AG10803 (cell line): ENCODE results near the gene SLC38A6.

Experiments
- DNase-seq: peaks from one replicate; pipeline ENCODE4 v3.0.0; 2010; ENCODE audit warnings: low read depth
- H3K4me3 ChIP-seq: 2 replicates; pipeline ENCODE4 v1.5.1; 2011; ENCODE audit warnings: mild to moderate bottlenecking, low read length, control low read depth
- CTCF ChIP-seq: conservative IDR thresholded peaks from 2 replicates; pipeline ENCODE4 v1.5.1; 2011; ENCODE audit warnings: mild to moderate bottlenecking, low read length, control low read depth, inconsistent platforms

Gene SLC38A6

GRCh38 chr14:60980811-60981632 is at the start of gene SLC38A6, which contains the start of gene TRMT5:
SLC38A6 (plus strand) TSS chr14:60981245; CDS start chr14:60981278, 33 bp downstream.
TRMT5 (minus strand) TSS chr14:60981079; CDS start chr14:60980973, 106 bp downstream.
- DNase-seq, result peak; percentile 96
- no peak for TF ChIP-seq CTCF
- H3K4me3 ChIP-seq, result peak within 1 kb of the TSS; percentile 85

GRCh38 chr14:60933920-60934655 is 47.0 kb upstream of the SLC38A6 start:
- no peak for DNase-seq
- no peak for TF ChIP-seq CTCF
- no peak overlapping the region for H3K4me3 ChIP-seq

- DNase-seq, result no peak
- H3K4me3 ChIP-seq, result no peak overlapping the region
- no peak for TF ChIP-seq CTCF
These were observed 45.7 kb upstream of the SLC38A6 start for GRCh38 chr14:60935319-60935718.

- TF ChIP-seq CTCF, result no peak
- DNase-seq, result no peak
These were observed 37.4 kb upstream of the SLC38A6 start for GRCh38 chr14:60943637-60944032.

GRCh38 chr14:60944204-60944603 is 36.8 kb upstream of the SLC38A6 start:
- no peak overlapping the region for H3K4me3 ChIP-seq
- no peak for DNase-seq
- no peak for TF ChIP-seq CTCF

More at GRCh38 chr14:60943637-60944032, 37.4 kb upstream of the SLC38A6 start:
- H3K4me3 ChIP-seq, result no peak overlapping the region

GRCh38 chr14:60945984-60946383 is 35.1 kb upstream of the SLC38A6 start:
- no peak overlapping the region for H3K4me3 ChIP-seq
- TF ChIP-seq CTCF, result no peak
- DNase-seq, result no peak
